ENCODE results near the gene NT5C1A. TPM values are rescaled to one million over a fixed set of nuclear protein-coding genes. Genes with fewer than 3 reads are reported as not detected.

NT5C1A gene
- total RNA-seq, 3 donors from 2014 or later: 0.29 TPM; not detected in 2

DNA sequence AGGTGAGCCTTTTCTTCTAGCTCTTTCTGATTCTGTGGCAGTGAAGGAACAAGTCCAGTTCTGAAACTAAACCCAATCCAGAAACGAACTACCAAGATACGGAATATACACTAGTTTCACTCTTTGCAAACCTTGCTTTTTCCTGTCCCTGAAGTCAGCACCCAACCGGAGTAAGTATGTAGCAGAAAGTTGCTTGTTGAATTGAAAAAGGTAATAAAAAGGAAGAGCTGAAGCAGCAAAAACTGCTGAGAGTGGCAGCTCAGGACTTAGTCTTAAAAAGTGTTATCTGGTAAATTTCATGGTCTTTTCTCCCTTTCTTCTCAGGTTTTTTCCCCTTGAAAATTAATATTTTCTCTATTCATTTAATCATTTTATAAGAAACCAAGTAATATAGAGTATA lies 9.4 kb upstream of the NT5C1A start:
- peaks cover 0 to 21% of the 10 kb centered on the region in 2 donors for H3K27me3 ChIP-seq
- intact Hi-C loops (cut with DNase I; ENCODE audit: low total_unique reads): no loop called here
- no peak overlapping the region for H3K27ac ChIP-seq
- no peaks in the 10 kb centered on the region for H3K36me3 ChIP-seq
- DNase-seq (ENCODE audit: low spot score in 2 of 2): no peak
- H3K4me1 ChIP-seq: no peaks in the 10 kb centered on the region
- TF ChIP-seq, protein P1, sequence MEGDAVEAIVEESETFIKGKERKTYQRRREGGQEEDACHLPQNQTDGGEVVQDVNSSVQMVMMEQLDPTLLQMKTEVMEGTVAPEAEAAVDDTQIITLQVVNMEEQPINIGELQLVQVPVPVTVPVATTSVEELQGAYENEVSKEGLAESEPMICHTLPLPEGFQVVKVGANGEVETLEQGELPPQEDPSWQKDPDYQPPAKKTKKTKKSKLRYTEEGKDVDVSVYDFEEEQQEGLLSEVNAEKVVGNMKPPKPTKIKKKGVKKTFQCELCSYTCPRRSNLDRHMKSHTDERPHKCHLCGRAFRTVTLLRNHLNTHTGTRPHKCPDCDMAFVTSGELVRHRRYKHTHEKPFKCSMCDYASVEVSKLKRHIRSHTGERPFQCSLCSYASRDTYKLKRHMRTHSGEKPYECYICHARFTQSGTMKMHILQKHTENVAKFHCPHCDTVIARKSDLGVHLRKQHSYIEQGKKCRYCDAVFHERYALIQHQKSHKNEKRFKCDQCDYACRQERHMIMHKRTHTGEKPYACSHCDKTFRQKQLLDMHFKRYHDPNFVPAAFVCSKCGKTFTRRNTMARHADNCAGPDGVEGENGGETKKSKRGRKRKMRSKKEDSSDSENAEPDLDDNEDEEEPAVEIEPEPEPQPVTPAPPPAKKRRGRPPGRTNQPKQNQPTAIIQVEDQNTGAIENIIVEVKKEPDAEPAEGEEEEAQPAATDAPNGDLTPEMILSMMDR (IDR thresholded peaks at IDR 0.05): no peak
- TF ChIP-seq POLR2A (IDR thresholded peaks at IDR 0.05) (no peak), POLR2AphosphoS5 (IDR thresholded peaks at IDR 0.05) (no peak)
- no peak overlapping the region for H3K4me3 ChIP-seq
- no peaks in the 10 kb centered on the region for H3K9me3 ChIP-seq

DNA sequence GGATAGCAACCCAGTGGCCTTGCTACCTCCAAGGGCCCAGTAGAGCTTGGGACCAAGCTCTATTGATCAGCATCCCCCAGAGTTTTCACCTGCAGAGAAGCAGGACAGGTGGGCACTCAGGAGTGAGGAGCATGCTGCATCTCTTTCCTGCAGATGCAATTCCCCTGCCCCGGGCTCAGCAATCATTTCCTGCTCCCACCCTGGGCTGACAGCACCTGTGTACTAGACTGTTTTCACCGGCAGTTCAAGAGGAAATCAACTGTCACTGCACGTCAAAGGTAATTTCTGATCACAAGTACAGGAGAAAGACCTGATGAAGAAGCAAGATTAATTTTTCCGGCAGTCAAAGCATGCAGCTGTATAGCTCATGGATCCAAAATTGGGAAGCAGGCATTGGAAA lies 8.8 kb upstream of the NT5C1A start:
- H3K36me3 ChIP-seq: no peaks in the 10 kb centered on the region
- H3K4me3 ChIP-seq: no peak overlapping the region
- no peaks in the 10 kb centered on the region for H3K9me3 ChIP-seq
- H3K27me3 ChIP-seq: peaks cover 0 to 21% of the 10 kb centered on the region in 2 donors
- H3K27ac ChIP-seq: no peak overlapping the region
- H3K4me1 ChIP-seq: no peaks in the 10 kb centered on the region
- TF ChIP-seq POLR2A (IDR thresholded peaks at IDR 0.05) (no peak), POLR2AphosphoS5 (IDR thresholded peaks at IDR 0.05) (no peak)
- TF ChIP-seq, protein P1 (IDR thresholded peaks at IDR 0.05): no peak
- DNase-seq (ENCODE audit: low spot score in 2 of 2): no peak
- intact Hi-C loops (cut with DNase I; ENCODE audit: low total_unique reads): no loop called here

DNA sequence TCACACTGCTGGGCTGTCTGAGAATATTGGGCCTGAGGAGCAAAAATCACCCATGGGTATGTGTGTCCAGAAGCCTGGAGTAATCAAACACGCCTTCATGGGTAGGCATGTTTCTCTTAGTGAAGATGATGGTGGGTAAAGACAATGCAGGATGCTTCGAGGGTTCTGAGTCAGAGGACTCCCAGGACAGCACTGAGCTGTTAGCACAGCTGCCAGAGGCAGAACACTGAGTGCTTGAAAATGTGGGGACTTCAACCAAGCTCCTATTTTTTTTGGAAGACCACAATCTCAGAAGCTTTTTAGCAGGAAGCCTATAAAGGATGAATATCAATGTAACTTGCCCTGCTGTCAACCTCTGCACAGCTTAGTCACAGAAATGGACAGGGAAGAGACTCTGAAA lies 7.9 kb upstream of the NT5C1A start:
- Histone ChIP-seq H3K36me3 (no peaks in the 10 kb centered on the region), H3K4me3 (no peak overlapping the region), H3K4me1 (no peaks in the 10 kb centered on the region), H3K27me3 (peaks cover 0 to 18% of the 10 kb centered on the region in 2 donors), H3K9me3 (no peaks in the 10 kb centered on the region), H3K27ac (no peak overlapping the region)
- TF ChIP-seq POLR2A (IDR thresholded peaks at IDR 0.05) (no peak), POLR2AphosphoS5 (IDR thresholded peaks at IDR 0.05) (no peak)
- TF ChIP-seq, protein P1 (IDR thresholded peaks at IDR 0.05): no peak
- no peak for DNase-seq (ENCODE audit: low spot score in 2 of 2)
- intact Hi-C loops (cut with DNase I; ENCODE audit: low total_unique reads): no loop called here

DNA sequence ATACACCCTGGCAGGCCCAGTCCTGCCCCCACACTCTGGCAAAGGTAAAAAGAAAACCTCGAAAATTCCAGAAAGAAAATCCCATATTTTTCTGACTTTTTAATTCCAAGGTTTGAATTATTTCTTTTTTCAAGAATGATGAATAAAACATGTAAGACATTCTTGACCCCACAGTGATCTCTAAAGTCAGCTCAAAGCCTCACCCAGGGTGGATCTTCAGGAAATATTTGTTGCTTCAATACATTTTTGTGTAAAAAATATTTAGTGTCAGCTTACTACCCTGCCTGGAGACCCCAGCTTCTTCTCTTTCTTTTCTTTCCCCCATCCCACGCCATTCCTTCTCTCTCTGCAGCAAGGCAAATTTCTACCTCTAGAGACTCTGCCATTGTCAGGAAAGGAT lies 7.0 kb upstream of the NT5C1A start:
- peaks cover 0 to 8% of the 10 kb centered on the region in 2 donors for H3K27me3 ChIP-seq
- H3K9me3 ChIP-seq: no peaks in the 10 kb centered on the region
- intact Hi-C loops (cut with DNase I; ENCODE audit: low total_unique reads): no loop called here
- H3K4me1 ChIP-seq: no peaks in the 10 kb centered on the region
- no peak overlapping the region for H3K27ac ChIP-seq
- TF ChIP-seq, protein P1 (IDR thresholded peaks at IDR 0.05): no peak
- TF ChIP-seq POLR2A (IDR thresholded peaks at IDR 0.05) (no peak), POLR2AphosphoS5 (IDR thresholded peaks at IDR 0.05) (no peak)
- H3K36me3 ChIP-seq: no peaks in the 10 kb centered on the region
- no peak overlapping the region for H3K4me3 ChIP-seq
- no peak for DNase-seq (ENCODE audit: low spot score in 2 of 2)

DNA sequence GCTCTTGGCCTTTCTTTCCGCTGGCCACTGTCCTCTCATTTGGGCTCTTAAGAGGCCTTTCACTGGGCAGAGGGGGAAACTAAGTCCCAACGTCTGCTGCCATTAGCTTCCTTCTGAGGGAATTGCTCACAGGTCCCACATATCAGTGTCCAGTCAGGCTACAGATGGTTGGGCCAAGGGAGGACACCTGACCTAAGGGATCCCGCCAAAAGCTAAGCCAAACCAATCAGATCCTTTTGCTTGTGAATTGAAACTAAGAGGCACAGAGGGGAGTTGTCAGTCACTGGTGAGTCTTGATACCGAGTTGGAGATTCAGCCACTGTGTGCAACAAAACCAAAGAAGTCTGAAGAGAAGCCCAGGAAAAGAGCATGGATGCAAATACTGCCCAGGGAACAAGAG lies 5.7 kb upstream of the NT5C1A start:
- no peak overlapping the region for H3K27ac ChIP-seq
- H3K27me3 ChIP-seq: no peaks in the 10 kb centered on the region
- no peak for DNase-seq (ENCODE audit: low spot score in 2 of 2)
- no peak overlapping the region for H3K4me3 ChIP-seq
- no peaks in the 10 kb centered on the region for H3K36me3 ChIP-seq
- H3K4me1 ChIP-seq: no peaks in the 10 kb centered on the region
- no peaks in the 10 kb centered on the region for H3K9me3 ChIP-seq
- intact Hi-C loops (cut with DNase I; ENCODE audit: low total_unique reads): no loop called here
- TF ChIP-seq POLR2A (IDR thresholded peaks at IDR 0.05): no peak
- TF ChIP-seq POLR2AphosphoS5 (IDR thresholded peaks at IDR 0.05): no peak
- TF ChIP-seq, protein P1 (IDR thresholded peaks at IDR 0.05): no peak

Measured in breast epithelium (tissue), 4 donors.